Loucy (cell line): ENCODE data around the gene THBD.

ENCODE experiments used
- EZH2phosphoT487 ChIP-seq: fragments of 200-600 bp; IDR thresholded peaks from 2 replicates; pipeline ENCODE4 v1.6.1; 2018; ENCODE audit warnings: antibody characterized with exemption, mild to moderate bottlenecking, moderate library complexity, borderline replicate concordance
- TF ChIP-seq, protein P1 (sequence below): fragments of 200-600 bp; sonication (generic); conservative IDR thresholded peaks from 2 replicates; pipeline ENCODE4 v1.5.1; 2014; ENCODE audit warnings: mild to moderate bottlenecking, antibody characterized with exemption, low read length

DNA sequence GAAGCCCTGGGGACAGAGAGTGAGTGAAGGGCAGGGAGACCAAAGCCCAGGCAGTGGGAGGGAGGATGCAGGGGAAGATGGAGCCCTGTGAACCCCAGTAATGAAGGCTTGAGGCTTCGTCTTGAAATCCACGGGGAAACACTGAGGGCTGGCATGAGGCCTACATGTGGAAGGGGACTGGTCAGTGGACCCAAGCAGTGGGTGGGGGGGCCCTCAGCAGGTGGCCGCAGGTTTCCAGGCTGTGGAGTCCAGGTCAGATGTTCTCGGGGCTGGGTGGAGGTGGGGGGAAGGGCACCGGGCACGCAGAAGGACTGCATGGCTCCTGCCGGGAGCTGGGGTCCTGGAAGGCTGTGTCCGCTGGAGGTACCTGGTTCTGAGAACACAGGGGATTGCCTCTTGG, 39.4 kb upstream of the THBD start:
- TF ChIP-seq, protein P1, sequence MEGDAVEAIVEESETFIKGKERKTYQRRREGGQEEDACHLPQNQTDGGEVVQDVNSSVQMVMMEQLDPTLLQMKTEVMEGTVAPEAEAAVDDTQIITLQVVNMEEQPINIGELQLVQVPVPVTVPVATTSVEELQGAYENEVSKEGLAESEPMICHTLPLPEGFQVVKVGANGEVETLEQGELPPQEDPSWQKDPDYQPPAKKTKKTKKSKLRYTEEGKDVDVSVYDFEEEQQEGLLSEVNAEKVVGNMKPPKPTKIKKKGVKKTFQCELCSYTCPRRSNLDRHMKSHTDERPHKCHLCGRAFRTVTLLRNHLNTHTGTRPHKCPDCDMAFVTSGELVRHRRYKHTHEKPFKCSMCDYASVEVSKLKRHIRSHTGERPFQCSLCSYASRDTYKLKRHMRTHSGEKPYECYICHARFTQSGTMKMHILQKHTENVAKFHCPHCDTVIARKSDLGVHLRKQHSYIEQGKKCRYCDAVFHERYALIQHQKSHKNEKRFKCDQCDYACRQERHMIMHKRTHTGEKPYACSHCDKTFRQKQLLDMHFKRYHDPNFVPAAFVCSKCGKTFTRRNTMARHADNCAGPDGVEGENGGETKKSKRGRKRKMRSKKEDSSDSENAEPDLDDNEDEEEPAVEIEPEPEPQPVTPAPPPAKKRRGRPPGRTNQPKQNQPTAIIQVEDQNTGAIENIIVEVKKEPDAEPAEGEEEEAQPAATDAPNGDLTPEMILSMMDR = no peak
- TF ChIP-seq EZH2phosphoT487 = no peak
